Measurements from ENCODE around the gene GNG7. TPM values are rescaled to one million over a fixed set of nuclear protein-coding genes. Genes with fewer than 3 reads are reported as not detected.

Gene GNG7
- total and polyA plus RNA-seq, 2 donors (not counting 3 experiments of a cell fraction or from before 2014, with no cell fraction given), result 0.29 to 0.84 TPM

GRCh38 chr19:2716275-2716650 lies 13.8 kb upstream of the GNG7 start:
- Histone ChIP-seq H3K9me1 (replicated peaks; ENCODE audit: control insufficient read depth, extremely low read depth, insufficient read depth, low read length) (no peaks in the 10 kb centered on the region), H2AFZ (ENCODE audit: low read depth, low read length) (no peak overlapping the region), H3K27me3 (ENCODE audit: control insufficient read depth in 2 of 2, insufficient read depth in 2 of 2, low read length in 2 of 2) (peaks cover 4 to 11% of the 10 kb centered on the region in 2 experiments), H3K27ac (ENCODE audit: insufficient read depth, low read depth, low read length) (no peak overlapping the region), H3K9me3 (replicated peaks; ENCODE audit: control insufficient read depth, insufficient read depth, low read length) (no peaks in the 10 kb centered on the region), H3K4me2 (ENCODE audit: insufficient read depth, low read length) (no peak overlapping the region), H3K36me3 (ENCODE audit: control insufficient read depth in 2 of 2, extremely low read depth in 1 of 2, insufficient read depth in 2 of 2, low read length in 2 of 2) (no peaks in the 10 kb centered on the region), H3K79me2 (ENCODE audit: control insufficient read depth, insufficient read depth, low read length) (no peaks in the 10 kb centered on the region), H4K20me1 (replicated peaks; ENCODE audit: control insufficient read depth, extremely low read depth, insufficient read depth, low read length) (no peaks in the 10 kb centered on the region), H3K4me1 (ENCODE audit: control insufficient read depth, extremely low read depth, insufficient read depth, low read length) (no peaks in the 10 kb centered on the region), H3K9ac (replicated peaks; ENCODE audit: extremely low read depth, insufficient read depth, low read length) (no peak overlapping the region), H3K4me3 (replicated peaks in 1 of 3; ENCODE audit: insufficient read depth in 1 of 3, low read depth in 1 of 3, low read length in 3 of 3) (no peak overlapping the region)
- ChIA-PET CTCF (interaction anchor here (0.6 kb wide), 1 partner anchor 33 kb away, joined by 3 read pairs; no protein-coding TSS in a partner anchor), POLR2A (no interaction called here)
- dilution Hi-C loops (cut with MboI; ENCODE audit: extremely low pct_ligation_motif_present, low sequenced_read_pairs) (no loop called here), intact Hi-C loops (cut with micrococcal nuclease) (no loop called here)
- BruUV-seq (replicated peaks), result no TSS peak
- DNase-seq (ENCODE audit: low read depth, low spot score) (no peak), FAIRE-seq (no peak)
- TF ChIP-seq EZH2 (IDR thresholded peaks at IDR 0.05; ENCODE audit: borderline replicate concordance, low read depth, low read length, severe bottlenecking) (no peak), MAX (IDR thresholded peaks at IDR 0.05; ENCODE audit: insufficient read depth, insufficient read length) (no peak), POLR2A (IDR thresholded peaks at IDR 0.05; ENCODE audit: low read depth, low read length) (no peak), JUN (IDR thresholded peaks at IDR 0.05; ENCODE audit: borderline replicate concordance, insufficient read depth, insufficient read length, low read depth) (no peak), GATA2 (IDR thresholded peaks at IDR 0.05; ENCODE audit: insufficient read depth, insufficient read length, low read depth, low read length) (no peak), CTCF (IDR thresholded peaks at IDR 0.05; ENCODE audit: extremely low read depth in 1 of 2, insufficient read depth in 1 of 2, low read depth in 1 of 2, low read length in 2 of 2) (no peak)

All from endothelial cell of umbilical vein (primary cell).